ENCODE data around the gene MACROD1. TPM values are rescaled to one million over a fixed set of nuclear protein-coding genes. Genes with fewer than 3 reads are reported as not detected.

Gene MACROD1
- total RNA-seq, 5 donors from 2014 or later (not counting 1 experiment from before 2014, with no cell fraction given), result 6.0 to 14.8 (median 10.4) TPM

DNA sequence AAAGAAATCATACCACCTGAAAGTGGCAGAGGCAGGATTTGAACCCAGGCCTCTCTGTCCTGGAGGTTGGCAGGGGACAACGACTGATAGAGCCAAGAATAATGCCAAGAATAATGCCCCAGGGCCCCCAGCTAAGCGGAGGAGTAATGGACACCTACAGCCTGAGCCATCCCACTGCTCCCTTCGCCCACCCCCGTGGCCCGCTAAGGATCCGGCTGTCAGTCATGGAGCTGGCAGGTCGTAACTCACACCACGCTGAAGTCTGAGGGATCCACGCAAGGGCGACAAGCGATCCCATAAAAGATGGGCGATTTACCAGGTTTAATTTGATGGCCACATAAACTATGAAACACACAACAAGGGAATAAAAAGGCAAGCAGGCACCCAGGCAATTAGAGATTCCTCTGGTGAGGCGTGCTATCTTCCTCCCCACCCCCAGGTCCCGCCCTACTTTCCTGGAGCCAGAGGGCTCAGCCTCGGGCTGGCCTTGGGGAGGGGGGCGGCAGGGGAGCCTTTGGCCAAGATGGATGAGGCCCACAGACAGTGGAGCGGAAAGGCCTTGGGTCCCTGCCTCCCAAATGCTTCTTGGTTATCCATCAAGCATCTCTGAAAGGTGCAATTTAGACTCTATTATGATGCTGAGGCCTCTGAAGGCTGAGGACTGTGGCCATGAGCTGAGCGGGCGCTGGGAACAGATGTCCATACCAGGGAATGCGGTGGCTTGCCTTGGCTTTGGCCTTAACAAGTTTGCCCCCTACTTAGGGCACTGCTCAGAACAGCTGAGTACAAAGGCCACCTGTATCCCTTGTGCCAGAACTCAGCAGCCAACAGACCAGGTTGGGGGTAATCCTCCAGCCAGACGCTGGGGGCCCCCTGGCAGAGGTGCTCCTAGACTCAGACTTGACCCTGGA lies 55.2 kb downstream of the MACROD1 start:
- Histone ChIP-seq H3K36me3 (ENCODE audit: control insufficient read depth in 2 of 2, extremely low read depth in 1 of 2, insufficient read depth in 1 of 2, low read length in 1 of 2) (no peaks in the 10 kb centered on the region), H3K27me3 (replicated peaks in 1 of 2; ENCODE audit: control insufficient read depth in 2 of 2, extremely low read depth in 1 of 2, insufficient read depth in 2 of 2, low read length in 1 of 2) (no peaks in the 10 kb centered on the region), H3K4me3 (ENCODE audit: control insufficient read depth in 1 of 2, extremely low read depth in 1 of 2, low read length in 1 of 2) (no peak overlapping the region), H3K4me1 (ENCODE audit: control insufficient read depth in 1 of 2, extremely low read depth in 1 of 2, insufficient read depth in 2 of 2, low read length in 2 of 2) (no peaks in the 10 kb centered on the region), H3K27ac (ENCODE audit: low read length) (no peak overlapping the region), H3K9me3 (no peaks in the 10 kb centered on the region)
- Mint-ChIP-seq H3K27me3 (no peaks in the 10 kb centered on the region), H3K27ac (no peak overlapping the region), H3K9me3 (no peaks in the 10 kb centered on the region), H3K4me3 (no peak overlapping the region), H3K4me1 (no peaks in the 10 kb centered on the region), H3K36me3 (no peaks in the 10 kb centered on the region)
- ATAC-seq (replicated peaks in 1 of 4), result no peak
- DNase-seq, result no peak
- ChIA-PET CTCF (no interaction called here), POLR2A (no interaction called here)
- 89% methylated on average over 16 of the region's 21 CpGs for whole genome bisulfite sequencing (ENCODE audit: insufficient coverage)

- H3K27ac Mint-ChIP-seq, result no peak overlapping the region
- H3K4me1 Mint-ChIP-seq, result no peaks in the 10 kb centered on the region
- ChIA-PET CTCF (no interaction called here), POLR2A (no interaction called here)
- H3K27me3 Mint-ChIP-seq, result no peaks in the 10 kb centered on the region
- Histone ChIP-seq H3K4me3 (ENCODE audit: control insufficient read depth in 1 of 2, extremely low read depth in 1 of 2, low read length in 1 of 2) (no peak overlapping the region), H3K4me1 (ENCODE audit: control insufficient read depth in 1 of 2, extremely low read depth in 1 of 2, insufficient read depth in 2 of 2, low read length in 2 of 2) (no peaks in the 10 kb centered on the region), H3K9me3 (no peaks in the 10 kb centered on the region), H3K27ac (ENCODE audit: low read length) (no peak overlapping the region), H3K36me3 (ENCODE audit: control insufficient read depth in 2 of 2, extremely low read depth in 1 of 2, insufficient read depth in 1 of 2, low read length in 1 of 2) (no peaks in the 10 kb centered on the region), H3K27me3 (replicated peaks in 1 of 2; ENCODE audit: control insufficient read depth in 2 of 2, extremely low read depth in 1 of 2, insufficient read depth in 2 of 2, low read length in 1 of 2) (no peaks in the 10 kb centered on the region)
- DNase-seq (no peak), ATAC-seq (replicated peaks in 1 of 4) (no peak)
- H3K4me3 Mint-ChIP-seq, result no peak overlapping the region
- H3K9me3 Mint-ChIP-seq, result no peaks in the 10 kb centered on the region
- WGBS (ENCODE audit: insufficient coverage), result 85% methylated on average over 6 of the region's 8 CpGs
- no peaks in the 10 kb centered on the region for H3K36me3 Mint-ChIP-seq
Observed at GRCh38 chr11:64109332-64109731, 56.6 kb downstream of the MACROD1 start.

GRCh38 chr11:64107303-64107702 lies 58.6 kb downstream of the MACROD1 start:
- WGBS (ENCODE audit: insufficient coverage), result 100% methylated on average over 2 of the region's 9 CpGs
- H3K36me3 ChIP-seq (ENCODE audit: control insufficient read depth in 2 of 2, extremely low read depth in 1 of 2, insufficient read depth in 1 of 2, low read length in 1 of 2), result no peaks in the 10 kb centered on the region
- no peaks in the 10 kb centered on the region for H3K27me3 ChIP-seq (replicated peaks in 1 of 2; ENCODE audit: control insufficient read depth in 2 of 2, extremely low read depth in 1 of 2, insufficient read depth in 2 of 2, low read length in 1 of 2)
- Mint-ChIP-seq H3K36me3 (no peaks in the 10 kb centered on the region), H3K4me1 (no peaks in the 10 kb centered on the region), H3K4me3 (no peak overlapping the region), H3K9me3 (no peaks in the 10 kb centered on the region), H3K27me3 (no peaks in the 10 kb centered on the region), H3K27ac (no peak overlapping the region)
- no peak overlapping the region for H3K4me3 ChIP-seq (ENCODE audit: control insufficient read depth in 1 of 2, extremely low read depth in 1 of 2, low read length in 1 of 2)
- H3K4me1 ChIP-seq (ENCODE audit: control insufficient read depth in 1 of 2, extremely low read depth in 1 of 2, insufficient read depth in 2 of 2, low read length in 2 of 2), result no peaks in the 10 kb centered on the region
- CTCF ChIA-PET, result no interaction called here
- ATAC-seq (replicated peaks in 1 of 4) (no peak), DNase-seq (no peak)
- H3K27ac ChIP-seq (ENCODE audit: low read length), result no peak overlapping the region
- no peaks in the 10 kb centered on the region for H3K9me3 ChIP-seq
- POLR2A ChIA-PET, result no interaction called here

- ChIA-PET POLR2A (no interaction called here), CTCF (no interaction called here)
- Mint-ChIP-seq H3K4me1 (no peaks in the 10 kb centered on the region), H3K4me3 (no peak overlapping the region), H3K9me3 (no peaks in the 10 kb centered on the region), H3K27ac (no peak overlapping the region), H3K27me3 (no peaks in the 10 kb centered on the region), H3K36me3 (no peaks in the 10 kb centered on the region)
- no peak for ATAC-seq (replicated peaks in 1 of 4)
- no peak overlapping the region for H3K4me3 ChIP-seq (ENCODE audit: control insufficient read depth in 1 of 2, extremely low read depth in 1 of 2, low read length in 1 of 2)
- no peaks in the 10 kb centered on the region for H3K9me3 ChIP-seq
- no peaks in the 10 kb centered on the region for H3K4me1 ChIP-seq (ENCODE audit: control insufficient read depth in 1 of 2, extremely low read depth in 1 of 2, insufficient read depth in 2 of 2, low read length in 2 of 2)
- no peaks in the 10 kb centered on the region for H3K27me3 ChIP-seq (replicated peaks in 1 of 2; ENCODE audit: control insufficient read depth in 2 of 2, extremely low read depth in 1 of 2, insufficient read depth in 2 of 2, low read length in 1 of 2)
- 87% methylated on average over 3 of the region's 5 CpGs for WGBS (ENCODE audit: insufficient coverage)
- H3K27ac ChIP-seq (ENCODE audit: low read length), result no peak overlapping the region
- H3K36me3 ChIP-seq (ENCODE audit: control insufficient read depth in 2 of 2, extremely low read depth in 1 of 2, insufficient read depth in 1 of 2, low read length in 1 of 2), result no peaks in the 10 kb centered on the region
- no peak for DNase-seq
Observed at GRCh38 chr11:64104632-64105031, 61.3 kb downstream of the MACROD1 start.

GRCh38 chr11:64103277-64103985 lies 62.5 kb downstream of the MACROD1 start:
- Mint-ChIP-seq H3K27ac (no peak overlapping the region), H3K9me3 (no peaks in the 10 kb centered on the region), H3K4me1 (no peaks in the 10 kb centered on the region), H3K4me3 (no peak overlapping the region), H3K36me3 (no peaks in the 10 kb centered on the region), H3K27me3 (no peaks in the 10 kb centered on the region)
- Histone ChIP-seq H3K27me3 (replicated peaks in 1 of 2; ENCODE audit: control insufficient read depth in 2 of 2, extremely low read depth in 1 of 2, insufficient read depth in 2 of 2, low read length in 1 of 2) (peaks cover 0 to 4% of the 10 kb centered on the region in 2 experiments), H3K4me1 (ENCODE audit: control insufficient read depth in 1 of 2, extremely low read depth in 1 of 2, insufficient read depth in 2 of 2, low read length in 2 of 2) (no peaks in the 10 kb centered on the region), H3K36me3 (ENCODE audit: control insufficient read depth in 2 of 2, extremely low read depth in 1 of 2, insufficient read depth in 1 of 2, low read length in 1 of 2) (no peaks in the 10 kb centered on the region), H3K9me3 (no peaks in the 10 kb centered on the region), H3K4me3 (ENCODE audit: control insufficient read depth in 1 of 2, extremely low read depth in 1 of 2, low read length in 1 of 2) (no peak overlapping the region), H3K27ac (ENCODE audit: low read length) (no peak overlapping the region)
- DNase-seq (no peak), ATAC-seq (replicated peaks in 1 of 4) (no peak)
- 83% methylated on average over 10 of the region's 13 CpGs for WGBS (ENCODE audit: insufficient coverage)
- POLR2A ChIA-PET, result no interaction called here
- CTCF ChIA-PET, result interaction anchor here in 1 of 2 donors (0.7 kb wide), 1 partner anchor 629 kb away, joined by 4 read pairs; no protein-coding TSS in a partner anchor

GRCh38 chr11:64102005-64102738 lies 63.7 kb downstream of the MACROD1 start:
- no peaks in the 10 kb centered on the region for H3K4me1 Mint-ChIP-seq
- ChIA-PET CTCF (no interaction called here), POLR2A (no interaction called here)

More at GRCh38 chr11:64102005-64102738, 63.7 kb downstream of the MACROD1 start:
- no peak overlapping the region for H3K27ac Mint-ChIP-seq
- H3K4me3 Mint-ChIP-seq, result no peak overlapping the region
- H3K36me3 Mint-ChIP-seq, result no peaks in the 10 kb centered on the region
- Histone ChIP-seq H3K4me1 (ENCODE audit: control insufficient read depth in 1 of 2, extremely low read depth in 1 of 2, insufficient read depth in 2 of 2, low read length in 2 of 2) (no peaks in the 10 kb centered on the region), H3K36me3 (ENCODE audit: control insufficient read depth in 2 of 2, extremely low read depth in 1 of 2, insufficient read depth in 1 of 2, low read length in 1 of 2) (no peaks in the 10 kb centered on the region), H3K27ac (ENCODE audit: low read length) (no peak overlapping the region), H3K4me3 (ENCODE audit: control insufficient read depth in 1 of 2, extremely low read depth in 1 of 2, low read length in 1 of 2) (no peak overlapping the region), H3K9me3 (no peaks in the 10 kb centered on the region), H3K27me3 (replicated peaks in 1 of 2; ENCODE audit: control insufficient read depth in 2 of 2, extremely low read depth in 1 of 2, insufficient read depth in 2 of 2, low read length in 1 of 2) (peaks cover 0 to 4% of the 10 kb centered on the region in 2 experiments)
- WGBS (ENCODE audit: insufficient coverage), result 94% methylated on average over 3 of the region's 15 CpGs
- DNase-seq (no peak), ATAC-seq (replicated peaks in 1 of 4) (no peak)
- no peaks in the 10 kb centered on the region for H3K9me3 Mint-ChIP-seq
- H3K27me3 Mint-ChIP-seq, result no peaks in the 10 kb centered on the region
